ENCODE measurements around the gene KRTAP4-16.

GRCh38 chr17:41131979-41132378 is 30.0 kb upstream of the KRTAP4-16 start:
- TF ChIP-seq CTCF (IDR thresholded peaks at IDR 0.05; ENCODE audit: insufficient read depth, low read length, poor library complexity, severe bottlenecking) = no peak
- no peak for TF ChIP-seq EZH2phosphoT487 (conservative IDR thresholded peaks at IDR 0.05; ENCODE audit: low read length)
